Endodermal cell (in vitro differentiated cells): ENCODE data around the gene SLC35E4. TPM values are rescaled to one million over a fixed set of nuclear protein-coding genes. Genes with fewer than 3 reads are reported as not detected.

ENCODE experiments used
- DNase-seq: peaks from one replicate; pipeline ENCODE4 v3.0.0-alpha.2; 2017
- H3K27ac ChIP-seq: 2 replicates; pipeline ENCODE4 v1.5.1; 2013; ENCODE audit warnings: mild to moderate bottlenecking, low read depth, low read length, moderate library complexity
- H3K27me3 ChIP-seq: 2 replicates; pipeline ENCODE4 v1.6.1; 2013; ENCODE audit warnings: mild to moderate bottlenecking, low read length, moderate library complexity; ENCODE audit not compliant: insufficient read depth, control insufficient read depth, poor library complexity, severe bottlenecking
- H3K36me3 ChIP-seq: 2 replicates; pipeline ENCODE4 v1.7.0; 2013; ENCODE audit warnings: mild to moderate bottlenecking, low read length, moderate library complexity; ENCODE audit not compliant: control insufficient read depth, insufficient read depth
- H3K4me1 ChIP-seq: one replicate; pipeline ENCODE4 v1.7.0; 2013; ENCODE audit warnings: low read length; ENCODE audit not compliant: control insufficient read depth, insufficient read depth
- H3K4me3 ChIP-seq: 2 replicates; pipeline ENCODE4 v1.5.1; 2013; ENCODE audit warnings: mild to moderate bottlenecking, low read length, moderate library complexity
- H3K9ac ChIP-seq: 2 replicates; pipeline ENCODE4 v1.6.1; 2013; ENCODE audit warnings: mild to moderate bottlenecking, low read length, moderate library complexity; ENCODE audit not compliant: poor library complexity, severe bottlenecking; ENCODE audit errors: extremely low read depth
- H3K9me3 ChIP-seq: 2 replicates; pipeline ENCODE4 v1.6.1; 2013; ENCODE audit warnings: mild to moderate bottlenecking, low read length, moderate library complexity; ENCODE audit not compliant: control insufficient read depth
- H3K27ac Mint-ChIP-seq: 2 replicates; pipeline ENCODE4 v1.8.0; 2020; ENCODE audit warnings: mixed read lengths
- H3K27me3 Mint-ChIP-seq: 2 replicates; pipeline ENCODE4 v1.8.0; 2021; ENCODE audit warnings: mild to moderate bottlenecking, mixed read lengths; ENCODE audit not compliant: insufficient read depth
- H3K36me3 Mint-ChIP-seq: 2 replicates; pipeline ENCODE4 v1.8.0; 2020; ENCODE audit warnings: low read depth, mixed read lengths
- H3K4me1 Mint-ChIP-seq: 2 replicates; pipeline ENCODE4 v1.8.0; 2020; ENCODE audit warnings: mixed read lengths
- H3K4me3 Mint-ChIP-seq: 2 replicates; pipeline ENCODE4 v1.8.0; 2020; ENCODE audit warnings: mild to moderate bottlenecking, moderate library complexity, mixed read lengths
- H3K9me3 Mint-ChIP-seq: 2 replicates; pipeline ENCODE4 v1.8.0; 2020; ENCODE audit warnings: mild to moderate bottlenecking, mixed read lengths
- CTCF ChIP-seq: fragments of 200-600 bp; sonication (generic); conservative IDR thresholded peaks from 2 replicates; pipeline ENCODE4 v1.5.0; 2021; ENCODE audit warnings: antibody characterized with exemption, mild to moderate bottlenecking
- WGBS, 2 experiments: methylation state at CpG; one replicate each; pipeline versions ENCODE4 v1.1.5 to v1.1.7; 2013; ENCODE audit warnings: missing lambda C conversion rate in 2 of 2, mixed read lengths in 1 of 2; ENCODE audit not compliant: insufficient coverage in 1 of 2, insufficient read length in 1 of 2; 5-methylcytosine and 5-hydroxymethylcytosine counted together
- total RNA-seq, 2 donors: library from RNA; stranded (reverse); fragmentation: NEBNext Ultra II Directional in 1 of 2; extraction: Animal tissue kit (Norgen Biotek cat#: 25700) in 1 of 2; gene quantifications; 2 replicates in 1 of 2; 3 replicates in 1 of 2; pipeline ENCODE4 v1.2.1, GENCODE V29; 2021

Gene SLC35E4
- total RNA-seq, 2 donors from 2014 or later, result 2.3 to 3.9 TPM

GRCh38 chr22:30654361-30654760 is 18.8 kb downstream of the SLC35E4 start:
- no peak overlapping the region for H3K27ac ChIP-seq
- peaks cover 10% of the 10 kb centered on the region for H3K36me3 Mint-ChIP-seq
- H3K9me3 ChIP-seq, result no peaks in the 10 kb centered on the region
- no peak overlapping the region for H3K9ac ChIP-seq
- H3K4me1 Mint-ChIP-seq, result peaks cover 20% of the 10 kb centered on the region
- no peaks in the 10 kb centered on the region for H3K27me3 ChIP-seq
- no peak overlapping the region for H3K4me3 Mint-ChIP-seq
- H3K4me3 ChIP-seq, result no peak overlapping the region
- no peak overlapping the region for H3K27ac Mint-ChIP-seq
- no peaks in the 10 kb centered on the region for H3K27me3 Mint-ChIP-seq
- peaks cover 5% of the 10 kb centered on the region for H3K4me1 ChIP-seq
- no peak for TF ChIP-seq CTCF
- whole genome bisulfite sequencing, 2 experiments, result 94 to 96% methylated on average over 10 to 14 of the region's 14 CpGs
- H3K36me3 ChIP-seq, result no peaks in the 10 kb centered on the region
- no peak for DNase-seq
- no peaks in the 10 kb centered on the region for H3K9me3 Mint-ChIP-seq

GRCh38 chr22:30655532-30655931 is 20.0 kb downstream of the SLC35E4 start:
- Histone ChIP-seq H3K27ac (no peak overlapping the region), H3K4me1 (peaks cover 2% of the 10 kb centered on the region), H3K9ac (no peak overlapping the region), H3K36me3 (no peaks in the 10 kb centered on the region), H3K4me3 (no peak overlapping the region), H3K9me3 (no peaks in the 10 kb centered on the region), H3K27me3 (no peaks in the 10 kb centered on the region)
- peaks cover 17% of the 10 kb centered on the region for H3K36me3 Mint-ChIP-seq
- no peaks in the 10 kb centered on the region for H3K27me3 Mint-ChIP-seq
- TF ChIP-seq CTCF, result no peak
- H3K27ac Mint-ChIP-seq, result no peak overlapping the region
- WGBS, 2 experiments, result 19 to 31% methylated on average over 2 of the region's 3 CpGs
- H3K4me1 Mint-ChIP-seq, result peaks cover 18% of the 10 kb centered on the region
- DNase-seq, result peak; percentile 70
- no peak overlapping the region for H3K4me3 Mint-ChIP-seq
- no peaks in the 10 kb centered on the region for H3K9me3 Mint-ChIP-seq

GRCh38 chr22:30662040-30662439 is 26.5 kb downstream of the SLC35E4 start:
- Mint-ChIP-seq H3K27ac (no peak overlapping the region), H3K9me3 (no peaks in the 10 kb centered on the region), H3K27me3 (peaks cover 5% of the 10 kb centered on the region), H3K4me3 (no peak overlapping the region), H3K36me3 (peaks cover 34% of the 10 kb centered on the region), H3K4me1 (peaks cover 6% of the 10 kb centered on the region)
- peaks cover 7% of the 10 kb centered on the region for H3K36me3 ChIP-seq
- H3K27me3 ChIP-seq, result no peaks in the 10 kb centered on the region
- DNase-seq, result no peak
- 92 to 96% methylated on average over 2 to 4 of the region's 4 CpGs for WGBS, 2 experiments
- H3K4me1 ChIP-seq, result no peaks in the 10 kb centered on the region
- H3K9me3 ChIP-seq, result no peaks in the 10 kb centered on the region
- H3K27ac ChIP-seq, result no peak overlapping the region
- H3K4me3 ChIP-seq, result no peak overlapping the region
- no peak overlapping the region for H3K9ac ChIP-seq
- no peak for TF ChIP-seq CTCF
